Liver (tissue), 9 donors: ENCODE results near the gene SORL1. TPM values are rescaled to one million over a fixed set of nuclear protein-coding genes. Genes with fewer than 3 reads are reported as not detected.
A peak's percentile ranks its signal among the peaks of the same experiment; 100 is the strongest.

ENCODE experiments used
- DNase-seq: peaks from one replicate; pipeline ENCODE4 v3.0.0-alpha.2; 2017; ENCODE audit warnings: low spot score
- H3K27ac ChIP-seq, 2 donors: one replicate each; pipeline ENCODE4 v1.7.0; 2013; ENCODE audit warnings: inconsistent platforms in 2 of 2, low read length in 2 of 2, control low read depth in 1 of 2, low read depth in 1 of 2, mild to moderate bottlenecking in 1 of 2
- H3K27me3 ChIP-seq, 4 donors: one replicate each; pipeline versions ENCODE4 v1.6.1 to v1.7.0; 2013; ENCODE audit warnings: low read length in 3 of 4, inconsistent platforms in 1 of 4, mild to moderate bottlenecking in 1 of 4, moderate library complexity in 1 of 4; ENCODE audit not compliant: control insufficient read depth in 4 of 4, insufficient read depth in 4 of 4
- H3K36me3 ChIP-seq, 4 donors: one replicate each; pipeline versions ENCODE4 v1.6.1 to v1.7.0; 2013; ENCODE audit warnings: low read length in 3 of 4, mild to moderate bottlenecking in 3 of 4, low read depth in 1 of 4, moderate library complexity in 1 of 4; ENCODE audit not compliant: control insufficient read depth in 4 of 4, insufficient read depth in 3 of 4
- H3K4me1 ChIP-seq, 4 donors: one replicate each; pipeline versions ENCODE4 v1.6.1 to v1.7.0; 2013; ENCODE audit warnings: low read length in 3 of 4, mild to moderate bottlenecking in 3 of 4, moderate library complexity in 1 of 4; ENCODE audit not compliant: control insufficient read depth in 4 of 4, insufficient read depth in 4 of 4
- H3K4me3 ChIP-seq, 3 donors: one replicate each; pipeline versions ENCODE4 v1.6.1 to v1.7.0; 2013; ENCODE audit warnings: low read length in 3 of 3, control low read depth in 1 of 3, low read depth in 1 of 3, mild to moderate bottlenecking in 1 of 3
- H3K9ac ChIP-seq, 2 donors: one replicate each; pipeline ENCODE4 v1.7.0; 2013; ENCODE audit warnings: low read length in 2 of 2, mild to moderate bottlenecking in 2 of 2, moderate library complexity in 2 of 2, control low read depth in 1 of 2, low read depth in 1 of 2
- H3K9me3 ChIP-seq, 4 donors: one replicate each; pipeline versions ENCODE4 v1.6.1 to v1.7.0; 2013; ENCODE audit warnings: low read length in 3 of 4; ENCODE audit not compliant: control insufficient read depth in 4 of 4
- ATF3 ChIP-seq: IDR thresholded peaks from 2 replicates; pipeline ENCODE4 v1.6.1; 2016; ENCODE audit warnings: antibody characterized with exemption
- CTCF ChIP-seq: fragments of 150-350 bp; IDR thresholded peaks from 2 replicates; pipeline ENCODE4 v1.5.1; 2017; ENCODE audit warnings: improper control_type of control experiment, low read depth, low read length; ENCODE audit not compliant: missing input control
- EGR1 ChIP-seq, 2 donors: IDR thresholded peaks; 2 replicates each; pipeline ENCODE4 v1.6.1; 2016 to 2018; ENCODE audit warnings: antibody characterized with exemption in 2 of 2, low read depth in 2 of 2
- FOXA1 ChIP-seq: IDR thresholded peaks from 2 replicates; pipeline ENCODE4 v1.6.1; 2016; ENCODE audit warnings: antibody characterized with exemption
- FOXA2 ChIP-seq: IDR thresholded peaks from 2 replicates; pipeline ENCODE4 v1.6.1; 2016; ENCODE audit warnings: antibody characterized with exemption
- GABPA ChIP-seq, 2 donors: IDR thresholded peaks in 1 of 2; conservative IDR thresholded peaks in 1 of 2; 2 replicates each; pipeline ENCODE4 v1.6.1; 2016; ENCODE audit warnings: antibody characterized with exemption in 2 of 2, mild to moderate bottlenecking in 1 of 2, moderate library complexity in 1 of 2
- HNF4A ChIP-seq, 2 donors: conservative IDR thresholded peaks; 2 replicates each; pipeline ENCODE4 v1.6.1; 2016; ENCODE audit warnings: antibody characterized with exemption in 2 of 2, mild to moderate bottlenecking in 2 of 2
- JUND ChIP-seq, 2 donors: IDR thresholded peaks; 2 replicates each; pipeline ENCODE4 v1.6.1; 2016; ENCODE audit warnings: antibody characterized with exemption in 2 of 2
- NR2F2 ChIP-seq: IDR thresholded peaks from 2 replicates; pipeline ENCODE4 v1.6.1; 2016; ENCODE audit warnings: antibody characterized with exemption
- RAD21 ChIP-seq, 2 donors: IDR thresholded peaks; 2 replicates each; pipeline ENCODE4 v1.6.1; 2016; ENCODE audit warnings: antibody characterized with exemption in 2 of 2, mild to moderate bottlenecking in 2 of 2
- RXRA ChIP-seq, 2 donors: IDR thresholded peaks; 2 replicates each; pipeline ENCODE4 v1.6.1; 2017 to 2018; ENCODE audit warnings: antibody characterized with exemption in 2 of 2, mild to moderate bottlenecking in 1 of 2
- SP1 ChIP-seq: IDR thresholded peaks from 2 replicates; pipeline ENCODE4 v1.6.1; 2018; ENCODE audit warnings: antibody characterized with exemption, mild to moderate bottlenecking
- TAF1 ChIP-seq: conservative IDR thresholded peaks from 2 replicates; pipeline ENCODE4 v1.6.1; 2016; ENCODE audit warnings: antibody characterized with exemption, mild to moderate bottlenecking
- YY1 ChIP-seq: IDR thresholded peaks from 2 replicates; pipeline ENCODE4 v1.6.1; 2016; ENCODE audit warnings: antibody characterized with exemption, mild to moderate bottlenecking
- ZBTB33 ChIP-seq: IDR thresholded peaks from 2 replicates; pipeline ENCODE4 v1.6.1; 2016; ENCODE audit warnings: antibody characterized with exemption
- WGBS: extraction: QIAGEN DNeasy Blood & Tissue Kit; methylation state at CpG from one replicate; pipeline ENCODE4 v1.1.7; 2013; 5-methylcytosine and 5-hydroxymethylcytosine counted together
- polyA plus RNA-seq, 2 donors: library from polyadenylated mRNA; stranded (reverse) in 1 of 2; unstranded in 1 of 2; fragments of 200-250 nt in 1 of 2; fragments of >200 nt in 1 of 2; fragmentation: Nextera tagmentation in 1 of 2; extraction: Ambion mirVana in 1 of 2; gene quantifications; one replicate each; pipeline versions ENCODE4 v1.2.1 to v1.2.3, GENCODE V29; 2013 to 2015
- total RNA-seq, 2 donors: library from RNA; depleted of rRNA; stranded (reverse); fragments of >200 nt; gene quantifications; one replicate each; pipeline ENCODE4 v1.2.3, GENCODE V29; 2014
- TF ChIP-seq, protein P1 (sequence below): IDR thresholded peaks from 2 replicates; pipeline ENCODE4 v1.6.1; 2016; ENCODE audit warnings: antibody characterized with exemption
- TF ChIP-seq, protein P2 (sequence below): IDR thresholded peaks from 2 replicates; pipeline ENCODE4 v1.6.1; 2016; ENCODE audit warnings: antibody characterized with exemption, mild to moderate bottlenecking
- donor health status: healthy.
- donor health status: healthy.
- donor health status: healthy.
- donor health status: healthy.
- donor health status: healthy.

The SORL1 gene
- total and polyA plus RNA-seq, 4 donors: 14.6 to 124 (median 25.4) TPM

DNA sequence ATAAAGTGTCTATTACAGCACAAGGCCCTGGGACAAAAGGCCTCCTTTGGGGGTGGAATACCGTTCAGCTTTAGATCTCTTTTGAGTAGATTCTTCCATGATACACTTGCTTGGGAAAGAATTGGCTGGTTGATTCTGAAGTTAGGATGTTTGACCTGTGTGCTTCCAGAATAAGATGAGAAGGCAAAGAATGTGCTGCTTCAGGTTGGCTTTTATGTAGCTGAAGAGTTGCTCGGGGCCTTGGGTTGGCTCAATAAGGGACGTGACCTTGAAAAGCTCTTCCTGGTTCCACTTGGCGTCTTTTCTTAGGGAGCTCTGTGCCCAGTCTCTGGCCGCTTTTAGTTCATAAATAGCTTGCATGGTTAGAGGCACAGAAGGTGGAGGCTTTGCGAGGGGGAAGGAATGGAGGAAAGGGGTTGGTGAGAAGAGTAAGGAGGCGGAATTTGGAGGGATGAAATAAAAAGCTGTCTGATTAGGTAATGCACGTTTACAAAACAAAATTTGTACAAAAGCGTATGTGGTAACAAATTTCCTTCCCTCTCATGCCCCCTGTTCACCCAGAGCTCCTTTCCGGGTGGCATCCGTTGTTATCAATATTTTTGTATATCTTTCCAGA lies 4.8 kb downstream of the SORL1 start:
- 46% methylated on average over 11 of the region's 11 CpGs for WGBS
- no peak overlapping the region for H3K4me3 ChIP-seq
- no peak overlapping the region for H3K9ac ChIP-seq
- H3K9me3 ChIP-seq: no peaks in the 10 kb centered on the region
- H3K27ac ChIP-seq: peak overlapping the region; percentile 62 to 95
- no peak for TF ChIP-seq JUND (IDR thresholded peaks at IDR 0.05)
- TF ChIP-seq RAD21 (IDR thresholded peaks at IDR 0.05): no peak
- no peak for TF ChIP-seq EGR1 (IDR thresholded peaks at IDR 0.05; ENCODE audit: low read depth in 2 of 2)
- TF ChIP-seq, protein P1, sequence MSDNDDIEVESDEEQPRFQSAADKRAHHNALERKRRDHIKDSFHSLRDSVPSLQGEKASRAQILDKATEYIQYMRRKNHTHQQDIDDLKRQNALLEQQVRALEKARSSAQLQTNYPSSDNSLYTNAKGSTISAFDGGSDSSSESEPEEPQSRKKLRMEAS: no peak
- TF ChIP-seq, protein P2, sequence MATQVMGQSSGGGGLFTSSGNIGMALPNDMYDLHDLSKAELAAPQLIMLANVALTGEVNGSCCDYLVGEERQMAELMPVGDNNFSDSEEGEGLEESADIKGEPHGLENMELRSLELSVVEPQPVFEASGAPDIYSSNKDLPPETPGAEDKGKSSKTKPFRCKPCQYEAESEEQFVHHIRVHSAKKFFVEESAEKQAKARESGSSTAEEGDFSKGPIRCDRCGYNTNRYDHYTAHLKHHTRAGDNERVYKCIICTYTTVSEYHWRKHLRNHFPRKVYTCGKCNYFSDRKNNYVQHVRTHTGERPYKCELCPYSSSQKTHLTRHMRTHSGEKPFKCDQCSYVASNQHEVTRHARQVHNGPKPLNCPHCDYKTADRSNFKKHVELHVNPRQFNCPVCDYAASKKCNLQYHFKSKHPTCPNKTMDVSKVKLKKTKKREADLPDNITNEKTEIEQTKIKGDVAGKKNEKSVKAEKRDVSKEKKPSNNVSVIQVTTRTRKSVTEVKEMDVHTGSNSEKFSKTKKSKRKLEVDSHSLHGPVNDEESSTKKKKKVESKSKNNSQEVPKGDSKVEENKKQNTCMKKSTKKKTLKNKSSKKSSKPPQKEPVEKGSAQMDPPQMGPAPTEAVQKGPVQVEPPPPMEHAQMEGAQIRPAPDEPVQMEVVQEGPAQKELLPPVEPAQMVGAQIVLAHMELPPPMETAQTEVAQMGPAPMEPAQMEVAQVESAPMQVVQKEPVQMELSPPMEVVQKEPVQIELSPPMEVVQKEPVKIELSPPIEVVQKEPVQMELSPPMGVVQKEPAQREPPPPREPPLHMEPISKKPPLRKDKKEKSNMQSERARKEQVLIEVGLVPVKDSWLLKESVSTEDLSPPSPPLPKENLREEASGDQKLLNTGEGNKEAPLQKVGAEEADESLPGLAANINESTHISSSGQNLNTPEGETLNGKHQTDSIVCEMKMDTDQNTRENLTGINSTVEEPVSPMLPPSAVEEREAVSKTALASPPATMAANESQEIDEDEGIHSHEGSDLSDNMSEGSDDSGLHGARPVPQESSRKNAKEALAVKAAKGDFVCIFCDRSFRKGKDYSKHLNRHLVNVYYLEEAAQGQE: no peak
- TF ChIP-seq YY1: no peak
- TF ChIP-seq HNF4A (conservative IDR thresholded peaks at IDR 0.05): no peak
- TF ChIP-seq TAF1: no peak
- no peak for TF ChIP-seq CTCF
- no peak for TF ChIP-seq SP1
- TF ChIP-seq FOXA1: no peak
- TF ChIP-seq ATF3: no peak
- no peak for TF ChIP-seq NR2F2
- no peak for TF ChIP-seq RXRA (IDR thresholded peaks at IDR 0.05)
- no peak for TF ChIP-seq FOXA2
- no peak for TF ChIP-seq GABPA (IDR thresholded peaks at IDR 0.05 in 1 of 2, conservative IDR thresholded peaks at IDR 0.05 in 1 of 2)
- TF ChIP-seq ZBTB33: no peak
- DNase-seq: no peak
- H3K27me3 ChIP-seq: no peaks in the 10 kb centered on the region
- no peaks in the 10 kb centered on the region for H3K36me3 ChIP-seq
- peaks cover 14 to 55% (median 23%) of the 10 kb centered on the region in 4 donors for H3K4me1 ChIP-seq
